ENCODE measurements around the gene MC2R.

DNA sequence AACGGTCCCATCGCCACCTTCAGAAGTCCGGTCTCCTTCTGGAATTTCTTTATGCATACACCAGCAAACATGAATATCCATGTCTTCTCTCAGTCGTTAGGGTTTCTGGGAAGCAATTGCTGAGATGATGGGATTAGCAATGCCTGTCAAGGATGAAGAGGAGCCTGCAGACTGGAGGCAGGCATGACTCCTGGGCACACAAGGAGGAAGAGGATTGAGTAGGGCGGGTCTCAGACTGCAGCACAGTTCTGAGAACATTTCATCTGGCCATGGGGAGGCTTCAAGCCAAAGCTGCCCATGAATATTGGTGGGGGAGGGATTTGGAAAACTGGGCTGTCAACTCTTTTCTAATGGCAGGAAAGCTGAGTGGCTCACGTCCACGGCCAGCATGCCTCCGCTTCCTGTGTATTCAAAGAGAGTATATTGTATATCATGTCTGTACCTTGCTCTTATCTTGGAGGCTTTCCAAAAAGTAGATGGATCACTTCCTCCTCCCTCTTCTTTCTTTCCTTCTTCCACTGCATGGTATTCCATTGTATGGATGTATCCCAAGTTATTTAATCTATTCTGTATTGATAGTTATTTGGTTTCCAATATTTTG, 24.5 kb downstream of the MC2R start:
- no peak for TF ChIP-seq SP1 (IDR thresholded peaks at IDR 0.05; ENCODE audit: low read depth, low read length)
- TF ChIP-seq, protein P1, sequence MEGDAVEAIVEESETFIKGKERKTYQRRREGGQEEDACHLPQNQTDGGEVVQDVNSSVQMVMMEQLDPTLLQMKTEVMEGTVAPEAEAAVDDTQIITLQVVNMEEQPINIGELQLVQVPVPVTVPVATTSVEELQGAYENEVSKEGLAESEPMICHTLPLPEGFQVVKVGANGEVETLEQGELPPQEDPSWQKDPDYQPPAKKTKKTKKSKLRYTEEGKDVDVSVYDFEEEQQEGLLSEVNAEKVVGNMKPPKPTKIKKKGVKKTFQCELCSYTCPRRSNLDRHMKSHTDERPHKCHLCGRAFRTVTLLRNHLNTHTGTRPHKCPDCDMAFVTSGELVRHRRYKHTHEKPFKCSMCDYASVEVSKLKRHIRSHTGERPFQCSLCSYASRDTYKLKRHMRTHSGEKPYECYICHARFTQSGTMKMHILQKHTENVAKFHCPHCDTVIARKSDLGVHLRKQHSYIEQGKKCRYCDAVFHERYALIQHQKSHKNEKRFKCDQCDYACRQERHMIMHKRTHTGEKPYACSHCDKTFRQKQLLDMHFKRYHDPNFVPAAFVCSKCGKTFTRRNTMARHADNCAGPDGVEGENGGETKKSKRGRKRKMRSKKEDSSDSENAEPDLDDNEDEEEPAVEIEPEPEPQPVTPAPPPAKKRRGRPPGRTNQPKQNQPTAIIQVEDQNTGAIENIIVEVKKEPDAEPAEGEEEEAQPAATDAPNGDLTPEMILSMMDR (IDR thresholded peaks at IDR 0.05; ENCODE audit: control extremely low read depth in 1 of 3, insufficient read depth in 1 of 3, low read depth in 1 of 3, low read length in 3 of 3), result no peak
- TF ChIP-seq POLR2A (IDR thresholded peaks at IDR 0.05; ENCODE audit: control extremely low read depth in 1 of 2, low read depth in 2 of 2, low read length in 2 of 2), result no peak
- no peak for TF ChIP-seq POLR2AphosphoS5 (IDR thresholded peaks at IDR 0.05; ENCODE audit: low read depth, low read length)
- TF ChIP-seq EZH2 (IDR thresholded peaks at IDR 0.05; ENCODE audit: low read depth, low read length, severe bottlenecking), result no peak
